KG1 (cell line): ENCODE data around the gene DIS3L2.
"Not testable (repeated sequence)": the region's sequence is repeated elsewhere in the genome, so short reads cannot be mapped to it uniquely, and the experiment has no call there.

Source experiments
- DNase-seq: peaks from one replicate; lab custom pipeline; 2025; lab: John Stamatoyannopoulos, UW

The DIS3L2 gene

GRCh38 chr2:232299927-232300674, 338.6 kb downstream of the DIS3L2 start:
- no peak for DNase-seq

GRCh38 chr2:232300894-232301387, 339.4 kb downstream of the DIS3L2 start:
- DNase-seq = no peak

- DNase-seq = no peak
These were observed 342.7 kb downstream of the DIS3L2 start for GRCh38 chr2:232304236-232304635.

GRCh38 chr2:232306741-232307305, 345.3 kb downstream of the DIS3L2 start:
- no peak for DNase-seq

GRCh38 chr2:232307854-232308253, 346.3 kb downstream of the DIS3L2 start:
- no peak for DNase-seq

- DNase-seq = no peak
These were observed 347.5 kb downstream of the DIS3L2 start for GRCh38 chr2:232308986-232309385.

- DNase-seq = no peak
These were observed 348.1 kb downstream of the DIS3L2 start for GRCh38 chr2:232309592-232309991.

- DNase-seq = no peak
These were observed 348.6 kb downstream of the DIS3L2 start for GRCh38 chr2:232310121-232310520.

- DNase-seq = no peak
These were observed 349.2 kb downstream of the DIS3L2 start for GRCh38 chr2:232310696-232311095.

- DNase-seq = not testable (repeated sequence)
These were observed 352.1 kb downstream of the DIS3L2 start for GRCh38 chr2:232313645-232314044.

GRCh38 chr2:232315049-232315922, 353.8 kb downstream of the DIS3L2 start:
- DNase-seq = peak; percentile 87

GRCh38 chr2:232315923-232316299, 354.4 kb downstream of the DIS3L2 start:
- DNase-seq = no peak

GRCh38 chr2:232316461-232317330, 355.2 kb downstream of the DIS3L2 start:
- DNase-seq = no peak

GRCh38 chr2:232318169-232318855, 356.8 kb downstream of the DIS3L2 start:
- no peak for DNase-seq

GRCh38 chr2:232319067-232319802, 357.7 kb downstream of the DIS3L2 start:
- DNase-seq = no peak

GRCh38 chr2:232319803-232320442, 358.4 kb downstream of the DIS3L2 start:
- no peak for DNase-seq

GRCh38 chr2:232320443-232320803, 358.9 kb downstream of the DIS3L2 start:
- DNase-seq = no peak

- DNase-seq = no peak
These were observed 359.8 kb downstream of the DIS3L2 start for GRCh38 chr2:232321156-232321816.

GRCh38 chr2:232321817-232322559, 360.5 kb downstream of the DIS3L2 start:
- no peak for DNase-seq
